Dendritic cell treated with granulocyte-macrophage colony-stimulating factor and Interleukin-4, amounts not matched to agents 40 ng/mL and 50 ng/mL, for 4 days (primary cell): ENCODE measurements around the gene VSIR.

Experiments
- H3K27ac Mint-ChIP-seq: one replicate; pipeline ENCODE4 v1.8.0; 2022; ENCODE audit warnings: mild to moderate bottlenecking, mixed read lengths
- H3K27me3 Mint-ChIP-seq: one replicate; pipeline ENCODE4 v1.8.0; 2022; ENCODE audit warnings: mild to moderate bottlenecking, mixed read lengths
- H3K36me3 Mint-ChIP-seq: one replicate; pipeline ENCODE4 v1.8.0; 2022; ENCODE audit warnings: low read depth, mixed read lengths
- H3K4me1 Mint-ChIP-seq: one replicate; pipeline ENCODE4 v1.8.0; 2022; ENCODE audit warnings: low read depth, mixed read lengths
- H3K4me3 Mint-ChIP-seq: one replicate; pipeline ENCODE4 v1.8.0; 2022; ENCODE audit warnings: mild to moderate bottlenecking, moderate library complexity, mixed read lengths
- H3K9me3 Mint-ChIP-seq: one replicate; pipeline ENCODE4 v1.8.0; 2022; ENCODE audit warnings: mixed read lengths
- intact Hi-C: fragments of 100-400 bp; cut with micrococcal nuclease; formaldehyde crosslinking; loops from one replicate; pipeline ENCODE4 v1.15.0; 2022

The VSIR gene

GRCh38 chr10:71770255-71770654, 3.1 kb downstream of the VSIR start:
- Mint-ChIP-seq H3K36me3 (peaks cover 76% of the 10 kb centered on the region), H3K27me3 (no peaks in the 10 kb centered on the region), H3K4me3 (peak overlapping the region; percentile 80), H3K9me3 (no peaks in the 10 kb centered on the region), H3K27ac (peak overlapping the region; percentile 76), H3K4me1 (peaks cover 83% of the 10 kb centered on the region)
- intact Hi-C loops, result loop anchor here (5.0 kb wide), 1 partner anchor 42 kb away; no protein-coding TSS in a partner anchor

GRCh38 chr10:71769279-71769823, 4.0 kb downstream of the VSIR start:
- intact Hi-C loops, result no loop called here
- Mint-ChIP-seq H3K4me1 (peaks cover 83% of the 10 kb centered on the region), H3K36me3 (peaks cover 85% of the 10 kb centered on the region), H3K9me3 (no peaks in the 10 kb centered on the region), H3K4me3 (peak overlapping the region; percentile 63), H3K27me3 (no peaks in the 10 kb centered on the region), H3K27ac (peak overlapping the region; percentile 76)

GRCh38 chr10:71767420-71768035, 5.8 kb downstream of the VSIR start:
- Mint-ChIP-seq H3K9me3 (no peaks in the 10 kb centered on the region), H3K4me3 (peak overlapping the region; percentile 58), H3K36me3 (peaks cover 93% of the 10 kb centered on the region), H3K4me1 (peaks cover 89% of the 10 kb centered on the region), H3K27me3 (no peaks in the 10 kb centered on the region), H3K27ac (peak overlapping the region; percentile 90)
- intact Hi-C loops, result loop anchor here (1.0 kb wide), 1 partner anchor 9 kb away; no protein-coding TSS in a partner anchor

- Mint-ChIP-seq H3K27me3 (no peaks in the 10 kb centered on the region), H3K9me3 (no peaks in the 10 kb centered on the region), H3K36me3 (peaks cover 93% of the 10 kb centered on the region), H3K4me3 (peak overlapping the region; percentile 58), H3K27ac (peak overlapping the region; percentile 90), H3K4me1 (peaks cover 89% of the 10 kb centered on the region)
- intact Hi-C loops, result no loop called here
Measured at GRCh38 chr10:71766717-71767419, 6.5 kb downstream of the VSIR start.

GRCh38 chr10:71765906-71766716, 7.2 kb downstream of the VSIR start:
- Mint-ChIP-seq H3K36me3 (peaks cover 93% of the 10 kb centered on the region), H3K9me3 (no peaks in the 10 kb centered on the region), H3K4me1 (peaks cover 89% of the 10 kb centered on the region), H3K4me3 (no peak overlapping the region), H3K27me3 (no peaks in the 10 kb centered on the region), H3K27ac (peak overlapping the region; percentile 90)
- intact Hi-C loops, result no loop called here

- Mint-ChIP-seq H3K9me3 (no peaks in the 10 kb centered on the region), H3K27ac (peak overlapping the region; percentile 79), H3K4me3 (no peak overlapping the region), H3K4me1 (peaks cover 89% of the 10 kb centered on the region), H3K36me3 (peaks cover 93% of the 10 kb centered on the region), H3K27me3 (no peaks in the 10 kb centered on the region)
- intact Hi-C loops, result no loop called here
Measured at GRCh38 chr10:71765176-71765904, 8.0 kb downstream of the VSIR start.

- peaks cover 82% of the 10 kb centered on the region for H3K4me1 Mint-ChIP-seq
- no peaks in the 10 kb centered on the region for H3K9me3 Mint-ChIP-seq
- intact Hi-C loops, result no loop called here
- peaks cover 97% of the 10 kb centered on the region for H3K36me3 Mint-ChIP-seq
- H3K27ac Mint-ChIP-seq, result peak overlapping the region; percentile 79
- no peaks in the 10 kb centered on the region for H3K27me3 Mint-ChIP-seq
- no peak overlapping the region for H3K4me3 Mint-ChIP-seq
Measured at GRCh38 chr10:71763352-71764127, 9.8 kb downstream of the VSIR start.

- H3K4me3 Mint-ChIP-seq, result no peak overlapping the region
- intact Hi-C loops, result no loop called here
- H3K36me3 Mint-ChIP-seq, result peaks cover 97% of the 10 kb centered on the region
- H3K27ac Mint-ChIP-seq, result peak overlapping the region; percentile 31
- no peaks in the 10 kb centered on the region for H3K27me3 Mint-ChIP-seq
- peaks cover 83% of the 10 kb centered on the region for H3K4me1 Mint-ChIP-seq
- H3K9me3 Mint-ChIP-seq, result no peaks in the 10 kb centered on the region
Measured at GRCh38 chr10:71762324-71762723, 11.0 kb downstream of the VSIR start.

GRCh38 chr10:71761541-71762113, 11.7 kb downstream of the VSIR start:
- peaks cover 83% of the 10 kb centered on the region for H3K4me1 Mint-ChIP-seq
- H3K4me3 Mint-ChIP-seq, result no peak overlapping the region
- H3K27ac Mint-ChIP-seq, result peak overlapping the region; percentile 12
- H3K36me3 Mint-ChIP-seq, result peaks cover 92% of the 10 kb centered on the region
- intact Hi-C loops, result no loop called here
- H3K27me3 Mint-ChIP-seq, result no peaks in the 10 kb centered on the region
- no peaks in the 10 kb centered on the region for H3K9me3 Mint-ChIP-seq

GRCh38 chr10:71761105-71761511, 12.2 kb downstream of the VSIR start:
- H3K9me3 Mint-ChIP-seq, result no peaks in the 10 kb centered on the region
- H3K4me3 Mint-ChIP-seq, result no peak overlapping the region
- intact Hi-C loops, result no loop called here
- peak overlapping the region; percentile 12 for H3K27ac Mint-ChIP-seq
- H3K36me3 Mint-ChIP-seq, result peaks cover 90% of the 10 kb centered on the region
- no peaks in the 10 kb centered on the region for H3K27me3 Mint-ChIP-seq
- peaks cover 83% of the 10 kb centered on the region for H3K4me1 Mint-ChIP-seq

- intact Hi-C loops, result loop anchor here (2.0 kb wide), 1 partner anchor 15 kb away; the partner anchor contains the start of gene VSIR
- Mint-ChIP-seq H3K27me3 (no peaks in the 10 kb centered on the region), H3K9me3 (no peaks in the 10 kb centered on the region), H3K4me1 (peaks cover 85% of the 10 kb centered on the region), H3K27ac (peak overlapping the region; percentile 74), H3K36me3 (peaks cover 88% of the 10 kb centered on the region), H3K4me3 (peak overlapping the region; percentile 33)
Measured at GRCh38 chr10:71757399-71757922, 15.9 kb downstream of the VSIR start.
